Liver (tissue), 3 donors: ENCODE measurements around the gene MTHFD2.

Experiments
- CTCF ChIP-seq: fragments of 150-350 bp; IDR thresholded peaks from 2 replicates; pipeline ENCODE4 v1.5.1; 2017; ENCODE audit warnings: improper control_type of control experiment, low read depth, low read length; ENCODE audit not compliant: missing input control
- EGR1 ChIP-seq, 2 donors: IDR thresholded peaks; 2 replicates each; pipeline ENCODE4 v1.6.1; 2016 to 2018; ENCODE audit warnings: antibody characterized with exemption in 2 of 2, low read depth in 2 of 2
- FOXA2 ChIP-seq: IDR thresholded peaks from 2 replicates; pipeline ENCODE4 v1.6.1; 2016; ENCODE audit warnings: antibody characterized with exemption
- GABPA ChIP-seq, 2 donors: IDR thresholded peaks in 1 of 2; conservative IDR thresholded peaks in 1 of 2; 2 replicates each; pipeline ENCODE4 v1.6.1; 2016; ENCODE audit warnings: antibody characterized with exemption in 2 of 2, mild to moderate bottlenecking in 1 of 2, moderate library complexity in 1 of 2
- MAX ChIP-seq: IDR thresholded peaks from 2 replicates; pipeline ENCODE4 v1.6.1; 2016; ENCODE audit warnings: antibody characterized with exemption
- REST ChIP-seq: IDR thresholded peaks from 2 replicates; pipeline ENCODE4 v1.6.1; 2016; ENCODE audit warnings: antibody characterized with exemption, mild to moderate bottlenecking
- YY1 ChIP-seq: IDR thresholded peaks from 2 replicates; pipeline ENCODE4 v1.6.1; 2016; ENCODE audit warnings: antibody characterized with exemption, mild to moderate bottlenecking
- donor health status: healthy.
- donor health status: healthy.

- TF ChIP-seq CTCF = no peak
- TF ChIP-seq MAX = no peak
- no peak for TF ChIP-seq FOXA2
- TF ChIP-seq YY1 = no peak
- TF ChIP-seq EGR1 (IDR thresholded peaks at IDR 0.05; ENCODE audit: low read depth in 2 of 2) = no peak
- no peak for TF ChIP-seq REST
- no peak for TF ChIP-seq GABPA (IDR thresholded peaks at IDR 0.05 in 1 of 2, conservative IDR thresholded peaks at IDR 0.05 in 1 of 2)
Measured at GRCh38 chr2:74264281-74264680, 65.9 kb downstream of the MTHFD2 start.
